ENCODE measurements around the gene EFHC2.

GRCh38 chrX:44232081-44232480 lies 111.4 kb downstream of the EFHC2 start:
- TF ChIP-seq ZFX (IDR thresholded peaks at IDR 0.05) (no peak), CTCF (IDR thresholded peaks at IDR 0.05 in 2 of 3, conservative IDR thresholded peaks at IDR 0.05 in 1 of 3; ENCODE audit: borderline replicate concordance in 1 of 3, insufficient read depth in 1 of 3, low read depth in 2 of 3, low read length in 2 of 3) (no peak), POLR2A (IDR thresholded peaks at IDR 0.05; ENCODE audit: borderline replicate concordance, extremely low read depth, insufficient read depth, insufficient read length) (no peak), EZH2 (IDR thresholded peaks at IDR 0.05) (no peak), SRF (IDR thresholded peaks at IDR 0.05; ENCODE audit: low read depth) (no peak), POLR2AphosphoS5 (IDR thresholded peaks at IDR 0.05; ENCODE audit: low read depth, low read length) (no peak)
